ENCODE results near the gene ALG14. TPM values are rescaled to one million over a fixed set of nuclear protein-coding genes. Genes with fewer than 3 reads are reported as not detected.
A peak's percentile ranks its signal among the peaks of the same experiment; 100 is the strongest.

ALG14 gene
- total and polyA plus RNA-seq, 2 donors (not counting 1 experiment from before 2014, with no cell fraction given) = 3.5 to 3.8 TPM

GRCh38 chr1:94953746-94954145, 119.0 kb downstream of the ALG14 start:
- H3K4me2 ChIP-seq (ENCODE audit: extremely low read depth, insufficient read depth, low read length) = no peak overlapping the region
- H3K79me2 ChIP-seq (ENCODE audit: control insufficient read depth, insufficient read depth, low read length) = no peaks in the 10 kb centered on the region
- TF ChIP-seq CTCF (conservative IDR thresholded peaks at IDR 0.05 in 1 of 2, IDR thresholded peaks at IDR 0.05 in 1 of 2; ENCODE audit: low read depth in 1 of 2, low read length in 2 of 2) (no peak), EZH2 (IDR thresholded peaks at IDR 0.05; ENCODE audit: low read length, missing control alignments) (no peak)
- H2AFZ ChIP-seq (ENCODE audit: low read length) = peak overlapping the region; percentile 24
- no peak overlapping the region for H3K4me3 ChIP-seq (replicated peaks in 1 of 4; ENCODE audit: control extremely low read depth in 1 of 4, insufficient read depth in 1 of 4, low read depth in 3 of 4, low read length in 4 of 4)
- no peak for DNase-seq (ENCODE audit: low read depth in 2 of 2)
- no peaks in the 10 kb centered on the region for H4K20me1 ChIP-seq (ENCODE audit: control insufficient read depth, extremely low read depth, insufficient read depth, low read length)
- H3K27me3 ChIP-seq (ENCODE audit: control insufficient read depth, insufficient read depth, low read length) = no peaks in the 10 kb centered on the region
- H3K4me1 ChIP-seq (ENCODE audit: control insufficient read depth, extremely low read depth, insufficient read depth, low read length) = peaks cover 7% of the 10 kb centered on the region
- no peaks in the 10 kb centered on the region for H3K36me3 ChIP-seq (ENCODE audit: control insufficient read depth, insufficient read depth, low read length)
- H3K9me3 ChIP-seq (ENCODE audit: control insufficient read depth, insufficient read depth, low read depth, low read length) = no peaks in the 10 kb centered on the region
- no peak overlapping the region for H3K27ac ChIP-seq (ENCODE audit: insufficient read depth, low read length)
- H3K9ac ChIP-seq (ENCODE audit: insufficient read depth, low read length) = no peak overlapping the region

- Histone ChIP-seq H4K20me1 (ENCODE audit: control insufficient read depth, extremely low read depth, insufficient read depth, low read length) (no peaks in the 10 kb centered on the region), H3K27ac (ENCODE audit: insufficient read depth, low read length) (no peak overlapping the region), H3K4me2 (ENCODE audit: extremely low read depth, insufficient read depth, low read length) (no peak overlapping the region), H3K9ac (ENCODE audit: insufficient read depth, low read length) (no peak overlapping the region), H3K27me3 (ENCODE audit: control insufficient read depth, insufficient read depth, low read length) (no peaks in the 10 kb centered on the region), H3K79me2 (ENCODE audit: control insufficient read depth, insufficient read depth, low read length) (no peaks in the 10 kb centered on the region), H3K4me1 (ENCODE audit: control insufficient read depth, extremely low read depth, insufficient read depth, low read length) (peaks cover 7% of the 10 kb centered on the region), H3K9me3 (ENCODE audit: control insufficient read depth, insufficient read depth, low read depth, low read length) (no peaks in the 10 kb centered on the region), H3K4me3 (replicated peaks in 1 of 4; ENCODE audit: control extremely low read depth in 1 of 4, insufficient read depth in 1 of 4, low read depth in 3 of 4, low read length in 4 of 4) (no peak overlapping the region), H2AFZ (ENCODE audit: low read length) (no peak overlapping the region), H3K36me3 (ENCODE audit: control insufficient read depth, insufficient read depth, low read length) (no peaks in the 10 kb centered on the region)
- DNase-seq (ENCODE audit: low read depth in 2 of 2) = no peak
- TF ChIP-seq CTCF (conservative IDR thresholded peaks at IDR 0.05 in 1 of 2, IDR thresholded peaks at IDR 0.05 in 1 of 2; ENCODE audit: low read depth in 1 of 2, low read length in 2 of 2) = no peak
- TF ChIP-seq EZH2 (IDR thresholded peaks at IDR 0.05; ENCODE audit: low read length, missing control alignments) = no peak
These were observed 119.6 kb downstream of the ALG14 start for GRCh38 chr1:94953107-94953506.

GRCh38 chr1:94952539-94952938, 120.2 kb downstream of the ALG14 start:
- H3K36me3 ChIP-seq (ENCODE audit: control insufficient read depth, insufficient read depth, low read length) = no peaks in the 10 kb centered on the region
- no peak overlapping the region for H3K9ac ChIP-seq (ENCODE audit: insufficient read depth, low read length)
- TF ChIP-seq CTCF (conservative IDR thresholded peaks at IDR 0.05 in 1 of 2, IDR thresholded peaks at IDR 0.05 in 1 of 2; ENCODE audit: low read depth in 1 of 2, low read length in 2 of 2) (no peak), EZH2 (IDR thresholded peaks at IDR 0.05; ENCODE audit: low read length, missing control alignments) (no peak)
- no peak overlapping the region for H2AFZ ChIP-seq (ENCODE audit: low read length)
- no peak overlapping the region for H3K4me2 ChIP-seq (ENCODE audit: extremely low read depth, insufficient read depth, low read length)
- H3K9me3 ChIP-seq (ENCODE audit: control insufficient read depth, insufficient read depth, low read depth, low read length) = no peaks in the 10 kb centered on the region
- peaks cover 7% of the 10 kb centered on the region for H3K4me1 ChIP-seq (ENCODE audit: control insufficient read depth, extremely low read depth, insufficient read depth, low read length)
- no peak overlapping the region for H3K27ac ChIP-seq (ENCODE audit: insufficient read depth, low read length)
- no peaks in the 10 kb centered on the region for H4K20me1 ChIP-seq (ENCODE audit: control insufficient read depth, extremely low read depth, insufficient read depth, low read length)
- DNase-seq (ENCODE audit: low read depth in 2 of 2) = no peak
- H3K79me2 ChIP-seq (ENCODE audit: control insufficient read depth, insufficient read depth, low read length) = no peaks in the 10 kb centered on the region
- H3K4me3 ChIP-seq (replicated peaks in 1 of 4; ENCODE audit: control extremely low read depth in 1 of 4, insufficient read depth in 1 of 4, low read depth in 3 of 4, low read length in 4 of 4) = no peak overlapping the region
- H3K27me3 ChIP-seq (ENCODE audit: control insufficient read depth, insufficient read depth, low read length) = no peaks in the 10 kb centered on the region
